CD4-positive, CD25-positive, alpha-beta regulatory T cell (primary cell): ENCODE measurements around the gene ATP2B1. TPM values are rescaled to one million over a fixed set of nuclear protein-coding genes. Genes with fewer than 3 reads are reported as not detected.
A peak's percentile ranks its signal among the peaks of the same experiment; 100 is the strongest.

Experiments
- ATAC-seq, 2 donors: fragments of 150-1000 bp; cut with Tn5 transposase; one replicate each; pipeline ENCODE4 v1.10.0; 2021; ENCODE audit warnings: low read depth in 2 of 2, moderate number of reproducible peaks in 2 of 2, moderate library complexity in 1 of 2
- DNase-seq, 3 donors: peaks; one replicate each; pipeline versions ENCODE4 v3.0.0 to v3.0.0-alpha.2; 2012 to 2022; ENCODE audit warnings: mixed read lengths in 1 of 3
- H3K27ac ChIP-seq: one replicate; pipeline ENCODE4 v1.7.0; 2013; ENCODE audit warnings: mild to moderate bottlenecking, low read length; ENCODE audit not compliant: insufficient read depth, poor library complexity, severe bottlenecking
- H3K27me3 ChIP-seq: one replicate; pipeline ENCODE4 v1.7.0; 2013; ENCODE audit warnings: low read length; ENCODE audit not compliant: control insufficient read depth, insufficient read depth
- H3K36me3 ChIP-seq: one replicate; pipeline ENCODE4 v1.7.0; 2013; ENCODE audit warnings: mild to moderate bottlenecking, low read length, moderate library complexity; ENCODE audit not compliant: control insufficient read depth, insufficient read depth
- H3K4me1 ChIP-seq: 2 replicates; pipeline ENCODE4 v1.7.0; 2013; ENCODE audit warnings: mild to moderate bottlenecking, low read length; ENCODE audit not compliant: insufficient read depth, control insufficient read depth, poor library complexity, severe bottlenecking
- H3K4me3 ChIP-seq: one replicate; pipeline ENCODE4 v1.7.0; 2013; ENCODE audit warnings: low read depth, mild to moderate bottlenecking, low read length, moderate library complexity
- H3K9me3 ChIP-seq, 2 experiments: 1 replicate in 1 of 2; 2 replicates in 1 of 2; pipeline ENCODE4 v1.7.0; 2013; ENCODE audit warnings: low read length in 2 of 2, mild to moderate bottlenecking in 1 of 2, moderate library complexity in 1 of 2; ENCODE audit not compliant: control insufficient read depth in 2 of 2
- H3K27ac Mint-ChIP-seq, 3 donors: one replicate each; pipeline ENCODE4 v1.8.0; 2020 to 2022; ENCODE audit warnings: mild to moderate bottlenecking in 3 of 3, mixed read lengths in 3 of 3, moderate library complexity in 2 of 3
- H3K27me3 Mint-ChIP-seq: one replicate; pipeline ENCODE4 v1.8.0; 2022; ENCODE audit warnings: mild to moderate bottlenecking, mixed read lengths
- H3K36me3 Mint-ChIP-seq: one replicate; pipeline ENCODE4 v1.8.0; 2020; ENCODE audit warnings: mixed read lengths
- H3K4me1 Mint-ChIP-seq, 4 donors: one replicate each; pipeline ENCODE4 v1.8.0; 2020 to 2022; ENCODE audit warnings: mixed read lengths in 4 of 4, mild to moderate bottlenecking in 1 of 4
- H3K4me3 Mint-ChIP-seq, 4 donors: one replicate each; pipeline ENCODE4 v1.8.0; 2020 to 2022; ENCODE audit warnings: mild to moderate bottlenecking in 4 of 4, mixed read lengths in 4 of 4, moderate library complexity in 3 of 4
- H3K9me3 Mint-ChIP-seq, 7 donors: one replicate each; pipeline ENCODE4 v1.8.0; 2020 to 2022; ENCODE audit warnings: mixed read lengths in 7 of 7, mild to moderate bottlenecking in 3 of 7, moderate library complexity in 2 of 7
- polyA plus RNA-seq, 4 donors: library from polyadenylated mRNA; unstranded; fragments of 300-500 nt; fragmentation: Illumina TruSeq; gene quantifications; one replicate each; pipeline ENCODE4 v1.2.3, GENCODE V29; 2021
- total RNA-seq: library from RNA; stranded (reverse); gene quantifications from one replicate; pipeline ENCODE4 v1.2.3, GENCODE V29; 2022

ATP2B1 gene
- total and polyA plus RNA-seq, 5 donors from 2014 or later, result 51.1 to 189 (median 73.5) TPM

- no peak overlapping the region for H3K27ac Mint-ChIP-seq
- H3K36me3 Mint-ChIP-seq, result peaks cover 30% of the 10 kb centered on the region
- Histone ChIP-seq H3K27me3 (no peaks in the 10 kb centered on the region), H3K4me1 (peaks cover 34% of the 10 kb centered on the region), H3K36me3 (peaks cover 9% of the 10 kb centered on the region), H3K9me3 (peaks cover 6 to 9% of the 10 kb centered on the region in 2 experiments), H3K27ac (no peak overlapping the region), H3K4me3 (no peak overlapping the region)
- H3K27me3 Mint-ChIP-seq, result no peaks in the 10 kb centered on the region
- peak overlapping the region in 1 of 4 donors; percentile 36 for H3K4me3 Mint-ChIP-seq
- H3K9me3 Mint-ChIP-seq, result peaks cover 0 to 10% (median 4%) of the 10 kb centered on the region in 7 donors
- ATAC-seq (no peak), DNase-seq (no peak)
- peaks cover 63 to 85% (median 70%) of the 10 kb centered on the region in 4 donors for H3K4me1 Mint-ChIP-seq
Observed at GRCh38 chr12:89686311-89686710, 22.3 kb downstream of the ATP2B1 start.

GRCh38 chr12:89685363-89685972 is 23.2 kb downstream of the ATP2B1 start:
- Histone ChIP-seq H3K27ac (no peak overlapping the region), H3K4me1 (peaks cover 27% of the 10 kb centered on the region), H3K27me3 (no peaks in the 10 kb centered on the region), H3K9me3 (peaks cover 9 to 12% of the 10 kb centered on the region in 2 experiments), H3K4me3 (no peak overlapping the region), H3K36me3 (peaks cover 13% of the 10 kb centered on the region)
- DNase-seq (no peak), ATAC-seq (no peak)
- Mint-ChIP-seq H3K36me3 (peaks cover 34% of the 10 kb centered on the region), H3K4me1 (peaks cover 63 to 83% (median 71%) of the 10 kb centered on the region in 4 donors), H3K27ac (no peak overlapping the region), H3K27me3 (no peaks in the 10 kb centered on the region), H3K9me3 (peaks cover 0 to 15% (median 9%) of the 10 kb centered on the region in 7 donors), H3K4me3 (peak overlapping the region in 2 of 4 donors; percentile 72 to 92)

GRCh38 chr12:89684136-89684535 is 24.5 kb downstream of the ATP2B1 start:
- H3K4me1 Mint-ChIP-seq, result peaks cover 64 to 84% (median 69%) of the 10 kb centered on the region in 4 donors

GRCh38 chr12:89682284-89682683 is 26.4 kb downstream of the ATP2B1 start:
- Mint-ChIP-seq H3K9me3 (peaks cover 0 to 24% (median 11%) of the 10 kb centered on the region in 7 donors), H3K27ac (no peak overlapping the region)

More at GRCh38 chr12:89684136-89684535, 24.5 kb downstream of the ATP2B1 start:
- Histone ChIP-seq H3K9me3 (peaks cover 9 to 16% of the 10 kb centered on the region in 2 experiments), H3K27ac (no peak overlapping the region), H3K36me3 (peaks cover 14% of the 10 kb centered on the region), H3K27me3 (no peaks in the 10 kb centered on the region), H3K4me3 (no peak overlapping the region), H3K4me1 (peaks cover 14% of the 10 kb centered on the region)
- peaks cover 0 to 24% (median 11%) of the 10 kb centered on the region in 7 donors for H3K9me3 Mint-ChIP-seq
- ATAC-seq (no peak), DNase-seq (no peak)
- H3K27ac Mint-ChIP-seq, result peak overlapping the region in 1 of 3 donors; percentile 54
- H3K4me3 Mint-ChIP-seq, result peak overlapping the region in 2 of 4 donors; percentile 7 to 18
- H3K36me3 Mint-ChIP-seq, result peaks cover 44% of the 10 kb centered on the region
- no peaks in the 10 kb centered on the region for H3K27me3 Mint-ChIP-seq

GRCh38 chr12:89680409-89680808 is 28.2 kb downstream of the ATP2B1 start:
- peaks cover 47 to 84% (median 71%) of the 10 kb centered on the region in 4 donors for H3K4me1 Mint-ChIP-seq
- Histone ChIP-seq H3K4me3 (no peak overlapping the region), H3K27me3 (no peaks in the 10 kb centered on the region), H3K27ac (no peak overlapping the region), H3K36me3 (peaks cover 14% of the 10 kb centered on the region), H3K9me3 (peaks cover 9 to 16% of the 10 kb centered on the region in 2 experiments), H3K4me1 (peaks cover 22% of the 10 kb centered on the region)
- H3K27me3 Mint-ChIP-seq, result no peaks in the 10 kb centered on the region
- H3K36me3 Mint-ChIP-seq, result peaks cover 42% of the 10 kb centered on the region
- no peak for DNase-seq
- peak overlapping the region in 1 of 4 donors; percentile 53 for H3K4me3 Mint-ChIP-seq
- no peak overlapping the region for H3K27ac Mint-ChIP-seq
- no peak for ATAC-seq
- peaks cover 0 to 24% (median 11%) of the 10 kb centered on the region in 7 donors for H3K9me3 Mint-ChIP-seq

More at GRCh38 chr12:89682284-89682683, 26.4 kb downstream of the ATP2B1 start:
- no peak overlapping the region for H3K4me3 Mint-ChIP-seq
- H3K4me1 ChIP-seq, result peaks cover 11% of the 10 kb centered on the region
- H3K27me3 ChIP-seq, result no peaks in the 10 kb centered on the region
- no peaks in the 10 kb centered on the region for H3K27me3 Mint-ChIP-seq
- DNase-seq, result no peak
- H3K4me3 ChIP-seq, result no peak overlapping the region
- H3K36me3 ChIP-seq, result peaks cover 14% of the 10 kb centered on the region
- peaks cover 48% of the 10 kb centered on the region for H3K36me3 Mint-ChIP-seq
- no peak for ATAC-seq
- peaks cover 63 to 83% (median 69%) of the 10 kb centered on the region in 4 donors for H3K4me1 Mint-ChIP-seq
- H3K27ac ChIP-seq, result no peak overlapping the region
- H3K9me3 ChIP-seq, result peaks cover 9 to 16% of the 10 kb centered on the region in 2 experiments

GRCh38 chr12:89679631-89680030 is 29.0 kb downstream of the ATP2B1 start:
- no peaks in the 10 kb centered on the region for H3K27me3 ChIP-seq
- H3K4me1 ChIP-seq, result peaks cover 28% of the 10 kb centered on the region
- Mint-ChIP-seq H3K27me3 (no peaks in the 10 kb centered on the region), H3K9me3 (peaks cover 0 to 24% (median 11%) of the 10 kb centered on the region in 7 donors), H3K4me1 (peaks cover 40 to 84% (median 68%) of the 10 kb centered on the region in 4 donors), H3K27ac (peak overlapping the region in 2 of 3 donors; percentile 23 to 97), H3K4me3 (peak overlapping the region in 3 of 4 donors; percentile 12 to 27 (median 14)), H3K36me3 (peaks cover 36% of the 10 kb centered on the region)
- peaks cover 14% of the 10 kb centered on the region for H3K36me3 ChIP-seq
- H3K9me3 ChIP-seq, result peaks cover 9 to 16% of the 10 kb centered on the region in 2 experiments
- H3K4me3 ChIP-seq, result no peak overlapping the region
- no peak overlapping the region for H3K27ac ChIP-seq
- ATAC-seq (no peak), DNase-seq (no peak)

- Mint-ChIP-seq H3K4me1 (peaks cover 41 to 85% (median 72%) of the 10 kb centered on the region in 4 donors), H3K9me3 (peaks cover 0 to 24% (median 11%) of the 10 kb centered on the region in 7 donors), H3K27ac (peak overlapping the region in 2 of 3 donors; percentile 26 to 55), H3K36me3 (peaks cover 30% of the 10 kb centered on the region), H3K4me3 (peak overlapping the region in 3 of 4 donors; percentile 1 to 11 (median 9)), H3K27me3 (no peaks in the 10 kb centered on the region)
- Histone ChIP-seq H3K27me3 (no peaks in the 10 kb centered on the region), H3K4me1 (peaks cover 41% of the 10 kb centered on the region), H3K9me3 (peaks cover 9 to 16% of the 10 kb centered on the region in 2 experiments), H3K4me3 (peak overlapping the region; percentile 28), H3K36me3 (peaks cover 12% of the 10 kb centered on the region), H3K27ac (no peak overlapping the region)
- ATAC-seq, result peak; percentile 28 to 47
- no peak for DNase-seq
Observed at GRCh38 chr12:89678225-89678624, 30.4 kb downstream of the ATP2B1 start.
